Measurements from ENCODE around the gene ZNF609.

Gene ZNF609

GRCh38 chr15:64566629-64567427 lies 106.5 kb downstream of the ZNF609 start:
- DNase-seq (ENCODE audit: insufficient read length, low spot score) (no peak), FAIRE-seq (no peak)
- TF ChIP-seq CTCF (IDR thresholded peaks at IDR 0.05; ENCODE audit: insufficient read depth, missing control alignments): no peak

- TF ChIP-seq CTCF (IDR thresholded peaks at IDR 0.05; ENCODE audit: insufficient read depth, missing control alignments): no peak
- FAIRE-seq (peak; percentile 6), DNase-seq (ENCODE audit: insufficient read length, low spot score) (no peak)
Measured at GRCh38 chr15:64568765-64569164, 108.4 kb downstream of the ZNF609 start.

GRCh38 chr15:64571857-64572291 lies 111.5 kb downstream of the ZNF609 start:
- FAIRE-seq (no peak), DNase-seq (ENCODE audit: insufficient read length, low spot score) (no peak)
- TF ChIP-seq CTCF (IDR thresholded peaks at IDR 0.05; ENCODE audit: insufficient read depth, missing control alignments): no peak

- no peak for TF ChIP-seq CTCF (IDR thresholded peaks at IDR 0.05; ENCODE audit: insufficient read depth, missing control alignments)
- no peak for FAIRE-seq
- no peak for DNase-seq (ENCODE audit: insufficient read length, low spot score)
Measured at GRCh38 chr15:64572856-64573255, 112.5 kb downstream of the ZNF609 start.

- no peak for TF ChIP-seq CTCF (IDR thresholded peaks at IDR 0.05; ENCODE audit: insufficient read depth, missing control alignments)
- FAIRE-seq: no peak
- peak; percentile 34 for DNase-seq (ENCODE audit: insufficient read length, low spot score)
Measured at GRCh38 chr15:64574301-64575017, 114.1 kb downstream of the ZNF609 start.

GRCh38 chr15:64580696-64581407 lies 120.5 kb downstream of the ZNF609 start:
- FAIRE-seq (no peak), DNase-seq (ENCODE audit: insufficient read length, low spot score) (no peak)
- no peak for TF ChIP-seq CTCF (IDR thresholded peaks at IDR 0.05; ENCODE audit: insufficient read depth, missing control alignments)
